Lower leg skin (tissue), 4 donors: ENCODE results near the gene LGALS3. TPM values are rescaled to one million over a fixed set of nuclear protein-coding genes. Genes with fewer than 3 reads are reported as not detected.

Experiments used
- DNase-seq, 2 donors: peaks; one replicate each; pipeline ENCODE4 v3.0.0-alpha.2; 2019; ENCODE audit warnings: low spot score in 2 of 2
- H3K4me3 ChIP-seq: fragments of 200-600 bp; sonication (generic); 2 replicates; pipeline ENCODE4 v1.5.1; 2017; ENCODE audit warnings: mild to moderate bottlenecking, low read depth; ENCODE audit not compliant: poor library complexity, severe bottlenecking
- CTCF ChIP-seq, 3 donors: fragments of 450-650 bp; IDR thresholded peaks; one replicate each; pipeline ENCODE4 v1.5.1; 2016; ENCODE audit warnings: antibody characterized with exemption in 3 of 3, mild to moderate bottlenecking in 3 of 3, moderate library complexity in 2 of 3
- POLR2A ChIP-seq, 2 donors: fragments of 450-650 bp; IDR thresholded peaks; one replicate each; pipeline ENCODE4 v1.6.1; 2016 to 2017; ENCODE audit warnings: antibody characterized with exemption in 2 of 2, mild to moderate bottlenecking in 1 of 2, moderate library complexity in 1 of 2
- WGBS, 2 donors: methylation state at CpG; one replicate each; pipeline ENCODE4 v1.1.5; 2018; 5-methylcytosine and 5-hydroxymethylcytosine counted together
- intact Hi-C: fragments of 100-400 bp; cut with DNase I; formaldehyde crosslinking; loops from one replicate; pipeline ENCODE4 v1.15.0; 2023; ENCODE audit warnings: low total_unique reads
- total RNA-seq, 4 donors: library from RNA; depleted of rRNA; stranded (reverse); fragments of >200 nt; gene quantifications; one replicate each; pipeline ENCODE4 v1.1.0, GENCODE V29; 2016

LGALS3 gene
- total RNA-seq, 4 donors from 2014 or later = 755 to 857 (median 826) TPM

GRCh38 chr14:55115861-55116245 is 13.2 kb upstream of the LGALS3 start:
- intact Hi-C loops = no loop called here
- H3K4me3 ChIP-seq = no peak overlapping the region
- 67 to 84% methylated on average over 4 of the region's 4 CpGs for WGBS, 2 donors
- no peak for DNase-seq
- TF ChIP-seq POLR2A (IDR thresholded peaks at IDR 0.05) (no peak), CTCF (IDR thresholded peaks at IDR 0.05) (no peak)

- intact Hi-C loops = no loop called here
These were observed 12.6 kb upstream of the LGALS3 start for GRCh38 chr14:55116246-55117030.

GRCh38 chr14:55117803-55118441 is 11.1 kb upstream of the LGALS3 start:
- intact Hi-C loops = no loop called here
- 40 to 46% methylated on average over 7 of the region's 7 CpGs for WGBS, 2 donors
- DNase-seq = peak in 1 of 2 donors; percentile 67
- H3K4me3 ChIP-seq = no peak overlapping the region
- TF ChIP-seq POLR2A (IDR thresholded peaks at IDR 0.05) (no peak), CTCF (IDR thresholded peaks at IDR 0.05) (no peak)

More at GRCh38 chr14:55116246-55117030, 12.6 kb upstream of the LGALS3 start:
- 51 to 67% methylated on average over 11 of the region's 11 CpGs for WGBS, 2 donors
- DNase-seq = no peak
- no peak for TF ChIP-seq POLR2A (IDR thresholded peaks at IDR 0.05)
- no peak overlapping the region for H3K4me3 ChIP-seq

- TF ChIP-seq POLR2A (IDR thresholded peaks at IDR 0.05) (no peak), CTCF (IDR thresholded peaks at IDR 0.05) (no peak)
- WGBS, 2 donors = 16 to 27% methylated on average over 3 of the region's 3 CpGs
- intact Hi-C loops = no loop called here
- no peak overlapping the region for H3K4me3 ChIP-seq
- no peak for DNase-seq
These were observed 10.3 kb upstream of the LGALS3 start for GRCh38 chr14:55118761-55119160.

DNA sequence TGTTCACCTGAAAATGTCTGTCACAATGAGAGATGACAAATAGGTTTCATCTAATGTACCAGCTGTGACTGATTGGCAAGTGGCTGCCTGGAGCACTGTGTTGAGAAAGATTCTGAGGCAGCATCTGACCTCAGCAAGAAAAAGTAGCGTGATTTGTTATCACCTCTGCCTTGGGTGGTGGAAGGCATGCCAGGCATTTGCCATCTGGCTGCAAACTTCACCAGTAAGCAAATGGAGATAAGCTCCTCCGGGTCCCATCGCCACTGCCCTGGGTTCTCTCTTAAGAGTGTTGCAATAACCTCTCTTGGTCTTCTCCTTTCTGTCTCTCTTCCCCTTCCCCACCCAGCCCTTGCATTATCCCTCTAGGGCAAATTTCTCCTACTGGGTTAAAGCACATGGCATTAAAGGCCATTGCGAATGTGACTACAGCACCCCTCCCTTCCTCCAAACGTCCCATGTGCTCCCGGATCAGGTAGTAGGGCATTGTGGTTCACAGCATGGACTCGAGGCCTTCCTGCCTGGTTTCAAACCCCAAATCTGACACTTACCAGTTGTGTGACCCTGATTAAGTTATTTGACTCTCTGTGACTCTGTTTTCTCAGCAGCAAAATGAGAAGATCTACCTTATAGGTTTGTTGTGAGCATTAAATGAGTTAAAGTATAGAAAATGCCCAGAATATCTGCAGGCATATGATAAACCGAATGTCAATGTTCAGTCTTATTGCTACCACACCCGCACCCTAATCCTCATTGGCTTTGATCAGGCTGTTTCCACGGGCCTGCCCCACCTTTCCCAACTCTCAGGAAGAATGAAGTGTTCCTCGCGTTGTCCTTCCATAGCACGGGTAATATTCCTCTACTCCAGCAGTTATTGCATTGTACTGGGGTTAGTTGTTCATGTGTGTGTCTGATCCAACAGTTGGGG is 8.2 kb upstream of the LGALS3 start:
- no peak overlapping the region for H3K4me3 ChIP-seq
- no peak for DNase-seq
- 47 to 51% methylated on average over 13 of the region's 13 CpGs for WGBS, 2 donors
- TF ChIP-seq POLR2A (IDR thresholded peaks at IDR 0.05) (no peak), CTCF (IDR thresholded peaks at IDR 0.05) (no peak)
- intact Hi-C loops = no loop called here
